Adrenal gland (tissue), 5 donors: Measurements from ENCODE around the gene DSCAML1.

Experiments used
- CTCF ChIP-seq, 6 experiments: fragments of 450-650 bp in 4 of 6; fragments of 200-600 bp in 2 of 6; sonication (generic) in 1 of 6; IDR thresholded peaks; 1 replicate in 5 of 6; 2 replicates in 1 of 6; pipeline versions ENCODE4 v1.5.1 to v1.8.0; 2016 to 2021; ENCODE audit warnings: antibody characterized with exemption in 6 of 6, mild to moderate bottlenecking in 2 of 6, moderate library complexity in 1 of 6
- POLR2A ChIP-seq, 2 donors: fragments of 450-650 bp; IDR thresholded peaks; one replicate each; pipeline ENCODE4 v1.6.1; 2017; ENCODE audit warnings: antibody characterized with exemption in 2 of 2, mild to moderate bottlenecking in 2 of 2, moderate library complexity in 1 of 2
- donor health status: DM: no; HTN: no; CAD: no.

GRCh38 chr11:117457031-117457785, 339.8 kb downstream of the DSCAML1 start:
- no peak for TF ChIP-seq POLR2A (IDR thresholded peaks at IDR 0.05)
- no peak for TF ChIP-seq CTCF (IDR thresholded peaks at IDR 0.05)
